Smooth muscle cell (in vitro differentiated cells): ENCODE results near the gene CAGE1. TPM values are rescaled to one million over a fixed set of nuclear protein-coding genes. Genes with fewer than 3 reads are reported as not detected.

ENCODE experiments used
- DNase-seq: peaks from one replicate; lab custom pipeline; 2025; ENCODE audit not compliant: unreplicated experiment; lab: John Stamatoyannopoulos, UW
- H2AFZ ChIP-seq: fragments of 200-600 bp; sonication (generic); 2 replicates; pipeline ENCODE4 v1.6.0; 2016; ENCODE audit warnings: antibody characterized with exemption, low read depth, mild to moderate bottlenecking
- H3F3A ChIP-seq: fragments of 200-600 bp; sonication (generic); 2 replicates; pipeline ENCODE4 v1.6.0; 2017; ENCODE audit warnings: antibody characterized with exemption, low read depth
- H3K27ac ChIP-seq: fragments of 200-600 bp; sonication (generic); 2 replicates; pipeline ENCODE4 v1.5.1; 2016; ENCODE audit warnings: low read depth, mild to moderate bottlenecking
- H3K27me3 ChIP-seq: fragments of 200-600 bp; sonication (generic); 2 replicates; pipeline ENCODE4 v1.6.1; 2016; ENCODE audit warnings: low read depth, mild to moderate bottlenecking
- H3K36me3 ChIP-seq: fragments of 200-600 bp; sonication (generic); 2 replicates; pipeline ENCODE4 v1.5.1; 2016; ENCODE audit warnings: low read depth
- H3K4me1 ChIP-seq: fragments of 200-600 bp; sonication (generic); 2 replicates; pipeline ENCODE4 v1.5.1; 2016; ENCODE audit warnings: low read depth
- H3K4me2 ChIP-seq: fragments of 200-600 bp; sonication (generic); 2 replicates; pipeline ENCODE4 v1.6.0; 2016; ENCODE audit warnings: mild to moderate bottlenecking
- H3K4me3 ChIP-seq: fragments of 200-600 bp; sonication (generic); 2 replicates; pipeline ENCODE4 v1.5.1; 2016; ENCODE audit warnings: mild to moderate bottlenecking
- H3K79me2 ChIP-seq: fragments of 200-600 bp; sonication (generic); 2 replicates; pipeline ENCODE4 v1.6.0; 2016; ENCODE audit warnings: low read depth, mild to moderate bottlenecking
- H3K9ac ChIP-seq: fragments of 200-600 bp; sonication (generic); 2 replicates; pipeline ENCODE4 v1.6.0; 2016; ENCODE audit warnings: low read depth
- H3K9me3 ChIP-seq: fragments of 200-600 bp; sonication (generic); replicated peaks from 2 replicates; pipeline ENCODE4 v1.5.1; 2016; ENCODE audit warnings: low read depth
- H4K20me1 ChIP-seq: fragments of 200-600 bp; sonication (generic); 2 replicates; pipeline ENCODE4 v1.6.0; 2016; ENCODE audit warnings: low read depth
- CTCF ChIP-seq: fragments of 200-600 bp; sonication (generic); IDR thresholded peaks from 2 replicates; pipeline ENCODE4 v1.5.1; 2017; ENCODE audit warnings: borderline replicate concordance, mild to moderate bottlenecking, antibody characterized with exemption; ENCODE audit not compliant: insufficient read depth, poor library complexity, severe bottlenecking
- WGBS: methylation state at CpG from one replicate; pipeline ENCODE4 v1.1.7; 2016; ENCODE audit warnings: low lambda C conversion rate; 5-methylcytosine and 5-hydroxymethylcytosine counted together
- polyA plus RNA-seq: library from polyadenylated mRNA; unstranded; fragments of >200 nt; fragmentation: Nextera tagmentation; extraction: Ambion mirVana; gene quantifications from 2 replicates; pipeline ENCODE4 v1.2.1, GENCODE V29; 2016
- total RNA-seq: library from RNA; depleted of rRNA; stranded (reverse); fragments of >200 nt; gene quantifications from 2 replicates; pipeline ENCODE4 v1.2.3, GENCODE V29; 2014

Gene CAGE1
- total and polyA plus RNA-seq, 2 experiments from 2014 or later, result not detected

GRCh38 chr6:7434672-7435071, 45.1 kb upstream of the CAGE1 start:
- H3K79me2 ChIP-seq, result no peaks in the 10 kb centered on the region
- H3K4me3 ChIP-seq, result no peak overlapping the region
- 93% methylated on average over 1 of the region's 1 CpG for WGBS
- H3K4me2 ChIP-seq, result no peak overlapping the region
- no peak for TF ChIP-seq CTCF
- H4K20me1 ChIP-seq, result no peaks in the 10 kb centered on the region
- no peaks in the 10 kb centered on the region for H3K9me3 ChIP-seq
- H2AFZ ChIP-seq, result no peak overlapping the region
- H3F3A ChIP-seq, result peaks cover 8% of the 10 kb centered on the region
- no peaks in the 10 kb centered on the region for H3K27me3 ChIP-seq
- DNase-seq, result no peak
- H3K27ac ChIP-seq, result no peak overlapping the region
- no peaks in the 10 kb centered on the region for H3K36me3 ChIP-seq
- H3K4me1 ChIP-seq, result no peaks in the 10 kb centered on the region
- H3K9ac ChIP-seq, result no peak overlapping the region

GRCh38 chr6:7433121-7433617, 43.6 kb upstream of the CAGE1 start:
- Histone ChIP-seq H3F3A (peaks cover 9% of the 10 kb centered on the region), H3K4me1 (no peaks in the 10 kb centered on the region), H2AFZ (no peak overlapping the region), H3K4me3 (no peak overlapping the region), H3K36me3 (no peaks in the 10 kb centered on the region), H4K20me1 (no peaks in the 10 kb centered on the region), H3K79me2 (no peaks in the 10 kb centered on the region), H3K27ac (no peak overlapping the region), H3K9me3 (no peaks in the 10 kb centered on the region), H3K4me2 (peak overlapping the region; percentile 31), H3K9ac (no peak overlapping the region), H3K27me3 (no peaks in the 10 kb centered on the region)
- no peak for DNase-seq
- no peak for TF ChIP-seq CTCF
- 83% methylated on average over 5 of the region's 5 CpGs for WGBS

- no peak overlapping the region for H2AFZ ChIP-seq
- no peak for TF ChIP-seq CTCF
Measured at GRCh38 chr6:7432391-7433120, 43.0 kb upstream of the CAGE1 start.

More at GRCh38 chr6:7432391-7433120, 43.0 kb upstream of the CAGE1 start:
- no peaks in the 10 kb centered on the region for H3K36me3 ChIP-seq
- H3K9ac ChIP-seq, result no peak overlapping the region
- H3K27ac ChIP-seq, result no peak overlapping the region
- H3K9me3 ChIP-seq, result no peaks in the 10 kb centered on the region
- H4K20me1 ChIP-seq, result no peaks in the 10 kb centered on the region
- peak overlapping the region; percentile 31 for H3K4me2 ChIP-seq
- WGBS, result 68% methylated on average over 16 of the region's 16 CpGs
- H3K27me3 ChIP-seq, result no peaks in the 10 kb centered on the region
- peaks cover 13% of the 10 kb centered on the region for H3F3A ChIP-seq
- H3K4me1 ChIP-seq, result no peaks in the 10 kb centered on the region
- no peak for DNase-seq
- no peaks in the 10 kb centered on the region for H3K79me2 ChIP-seq
- no peak overlapping the region for H3K4me3 ChIP-seq
